GM12891 (cell line): ENCODE results near the gene B4GALT1.

Experiments
- POLR2A ChIP-seq: IDR thresholded peaks from 2 replicates; pipeline ENCODE4 v1.6.1; 2011; ENCODE audit warnings: low read depth, low read length, control low read depth
- POLR2AphosphoS5 ChIP-seq: IDR thresholded peaks from 2 replicates; pipeline ENCODE4 v1.6.1; 2011; ENCODE audit warnings: low read depth, low read length, control low read depth
- TAF1 ChIP-seq: IDR thresholded peaks from 2 replicates; pipeline ENCODE4 v1.6.1; 2011; ENCODE audit warnings: low read depth, low read length, control low read depth

DNA sequence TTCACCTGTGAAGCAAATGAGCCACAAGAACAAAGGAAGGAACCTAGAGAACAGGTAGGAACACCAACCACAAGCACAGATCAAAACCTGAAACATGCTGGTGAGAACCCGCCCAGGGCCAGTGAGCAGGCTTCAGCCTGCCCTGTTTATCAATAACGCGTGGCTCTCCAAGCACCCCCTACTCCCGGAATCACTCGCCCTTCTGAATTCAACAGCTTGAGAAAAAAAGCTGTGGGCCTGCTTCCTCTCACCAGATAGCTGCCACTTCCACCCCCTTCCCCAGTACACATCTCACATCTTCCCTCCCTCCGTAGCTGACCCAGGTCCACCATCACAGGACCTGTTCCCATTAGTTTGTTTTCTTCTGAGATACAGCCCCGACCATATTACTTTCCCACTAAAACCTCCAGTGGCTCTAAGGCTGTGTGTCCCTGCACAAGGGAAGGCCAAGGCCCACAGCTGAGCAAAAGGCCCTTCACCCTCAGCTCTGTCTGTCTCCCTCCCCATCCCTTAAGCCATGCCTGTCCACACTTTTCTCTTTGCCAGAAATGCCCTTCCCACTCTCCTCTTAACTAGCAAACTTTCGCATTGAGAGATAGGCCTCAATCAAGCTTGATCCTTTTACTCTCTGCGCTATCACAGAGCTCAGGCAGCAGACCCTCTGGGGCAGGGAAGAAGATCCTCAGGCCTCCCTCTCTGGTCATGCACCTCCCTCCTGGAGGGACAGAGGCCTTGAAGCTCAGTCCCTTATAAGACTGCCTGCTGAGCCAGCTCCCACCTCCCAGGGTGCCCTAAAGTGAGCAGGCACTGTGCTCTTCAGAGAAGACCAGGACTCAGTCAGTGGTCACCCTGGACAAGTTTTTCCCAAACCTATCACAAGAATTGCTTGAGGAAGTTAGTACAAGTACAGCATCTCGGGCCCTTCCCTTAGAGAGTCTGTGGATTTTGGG is 30.1 kb downstream of the B4GALT1 start:
- TF ChIP-seq POLR2A (no peak), TAF1 (no peak), POLR2AphosphoS5 (no peak)
